ENCODE measurements around the gene RAMP2. TPM values are rescaled to one million over a fixed set of nuclear protein-coding genes. Genes with fewer than 3 reads are reported as not detected.

Gene RAMP2
- total RNA-seq, 1 experiment from 2014 or later = not detected

- Mint-ChIP-seq H3K36me3 (ENCODE audit: insufficient read depth, unreplicated experiment) (peaks cover 22% of the 10 kb centered on the region), H3K27me3 (ENCODE audit: unreplicated experiment) (peaks cover 39% of the 10 kb centered on the region), H3K4me1 (ENCODE audit: low read depth, unreplicated experiment) (peaks cover 11% of the 10 kb centered on the region), H3K9me3 (ENCODE audit: low read depth, unreplicated experiment) (no peaks in the 10 kb centered on the region), H3K27ac (ENCODE audit: unreplicated experiment) (no peak overlapping the region), H3K4me3 (ENCODE audit: low read depth, unreplicated experiment) (no peak overlapping the region)
- CTCF ChIA-PET = no interaction called here
- TF ChIP-seq CTCF (IDR thresholded peaks at IDR 0.05; ENCODE audit: unreplicated experiment) = no peak
- intact Hi-C loops (cut with micrococcal nuclease; ENCODE audit: unreplicated experiment) = no loop called here
- no peak for DNase-seq
- no TSS peak for BruUV-seq (replicated peaks)
Observed at GRCh38 chr17:42792545-42792944, 31.5 kb downstream of the RAMP2 start.

- CTCF ChIA-PET = no interaction called here
- no peak for DNase-seq
- Mint-ChIP-seq H3K9me3 (ENCODE audit: low read depth, unreplicated experiment) (no peaks in the 10 kb centered on the region), H3K27ac (ENCODE audit: unreplicated experiment) (no peak overlapping the region), H3K36me3 (ENCODE audit: insufficient read depth, unreplicated experiment) (peaks cover 36% of the 10 kb centered on the region), H3K27me3 (ENCODE audit: unreplicated experiment) (peaks cover 20% of the 10 kb centered on the region), H3K4me1 (ENCODE audit: low read depth, unreplicated experiment) (peaks cover 21% of the 10 kb centered on the region), H3K4me3 (ENCODE audit: low read depth, unreplicated experiment) (no peak overlapping the region)
- no TSS peak for BruUV-seq (replicated peaks)
- TF ChIP-seq CTCF (IDR thresholded peaks at IDR 0.05; ENCODE audit: unreplicated experiment) = no peak
- intact Hi-C loops (cut with micrococcal nuclease; ENCODE audit: unreplicated experiment) = no loop called here
Observed at GRCh38 chr17:42795061-42795460, 34.0 kb downstream of the RAMP2 start.

GRCh38 chr17:42795465-42795864, 34.4 kb downstream of the RAMP2 start:
- H3K4me1 Mint-ChIP-seq (ENCODE audit: low read depth, unreplicated experiment) = peaks cover 21% of the 10 kb centered on the region
- no peak for DNase-seq
- no peak for TF ChIP-seq CTCF (IDR thresholded peaks at IDR 0.05; ENCODE audit: unreplicated experiment)
- no peak overlapping the region for H3K4me3 Mint-ChIP-seq (ENCODE audit: low read depth, unreplicated experiment)
- no peak overlapping the region for H3K27ac Mint-ChIP-seq (ENCODE audit: unreplicated experiment)
- CTCF ChIA-PET = no interaction called here
- H3K36me3 Mint-ChIP-seq (ENCODE audit: insufficient read depth, unreplicated experiment) = peaks cover 36% of the 10 kb centered on the region
- no peaks in the 10 kb centered on the region for H3K9me3 Mint-ChIP-seq (ENCODE audit: low read depth, unreplicated experiment)
- intact Hi-C loops (cut with micrococcal nuclease; ENCODE audit: unreplicated experiment) = no loop called here
- H3K27me3 Mint-ChIP-seq (ENCODE audit: unreplicated experiment) = peaks cover 20% of the 10 kb centered on the region
- no TSS peak for BruUV-seq (replicated peaks)

- peaks cover 21% of the 10 kb centered on the region for H3K4me1 Mint-ChIP-seq (ENCODE audit: low read depth, unreplicated experiment)
- TF ChIP-seq CTCF (IDR thresholded peaks at IDR 0.05; ENCODE audit: unreplicated experiment) = no peak
- H3K27ac Mint-ChIP-seq (ENCODE audit: unreplicated experiment) = no peak overlapping the region
- peaks cover 36% of the 10 kb centered on the region for H3K36me3 Mint-ChIP-seq (ENCODE audit: insufficient read depth, unreplicated experiment)
- BruUV-seq (replicated peaks) = no TSS peak
- H3K9me3 Mint-ChIP-seq (ENCODE audit: low read depth, unreplicated experiment) = no peaks in the 10 kb centered on the region
- intact Hi-C loops (cut with micrococcal nuclease; ENCODE audit: unreplicated experiment) = no loop called here
- no peak overlapping the region for H3K4me3 Mint-ChIP-seq (ENCODE audit: low read depth, unreplicated experiment)
- peaks cover 20% of the 10 kb centered on the region for H3K27me3 Mint-ChIP-seq (ENCODE audit: unreplicated experiment)
- no peak for DNase-seq
- CTCF ChIA-PET = no interaction called here
Observed at GRCh38 chr17:42796066-42796758, 35.2 kb downstream of the RAMP2 start.

All from Calu3 (cell line).